T1000 (cell line): ENCODE results near the gene SBF1.
"Not testable (repeated sequence)": the region's sequence is repeated elsewhere in the genome, so short reads cannot be mapped to it uniquely, and the experiment has no call there.

Experiments
- DNase-seq: peaks from one replicate; lab custom pipeline; 2025; ENCODE audit warnings: mixed read lengths; lab: John Stamatoyannopoulos, UW

SBF1 gene

GRCh38 chr22:50425179-50425916, 49.5 kb downstream of the SBF1 start:
- no peak for DNase-seq

GRCh38 chr22:50423956-50424355, 50.9 kb downstream of the SBF1 start:
- DNase-seq: no peak

GRCh38 chr22:50422961-50423815, 51.6 kb downstream of the SBF1 start:
- DNase-seq: no peak

GRCh38 chr22:50422046-50422445, 52.8 kb downstream of the SBF1 start:
- no peak for DNase-seq

- no peak for DNase-seq
These were observed 54.3 kb downstream of the SBF1 start for GRCh38 chr22:50420581-50420980.

GRCh38 chr22:50420015-50420414, 54.8 kb downstream of the SBF1 start:
- no peak for DNase-seq

- DNase-seq: no peak
These were observed 55.7 kb downstream of the SBF1 start for GRCh38 chr22:50419116-50419515.

- no peak for DNase-seq
These were observed 56.2 kb downstream of the SBF1 start for GRCh38 chr22:50418624-50419023.

- no peak for DNase-seq
These were observed 57.2 kb downstream of the SBF1 start for GRCh38 chr22:50417411-50418210.

- DNase-seq: no peak
These were observed 57.8 kb downstream of the SBF1 start for GRCh38 chr22:50416996-50417395.

- DNase-seq: no peak
These were observed 59.4 kb downstream of the SBF1 start for GRCh38 chr22:50415426-50415825.

- DNase-seq: no peak
These were observed 60.2 kb downstream of the SBF1 start for GRCh38 chr22:50414476-50415248.

GRCh38 chr22:50408954-50409353, 65.9 kb downstream of the SBF1 start:
- not testable (repeated sequence) for DNase-seq

GRCh38 chr22:50408311-50408710, 66.5 kb downstream of the SBF1 start:
- DNase-seq: no peak

- no peak for DNase-seq
These were observed 68.2 kb downstream of the SBF1 start for GRCh38 chr22:50406416-50407170.

- DNase-seq: no peak
These were observed 71.1 kb downstream of the SBF1 start for GRCh38 chr22:50403701-50404101.

GRCh38 chr22:50401907-50402306, 72.9 kb downstream of the SBF1 start:
- no peak for DNase-seq

GRCh38 chr22:50400931-50401330, 73.9 kb downstream of the SBF1 start:
- no peak for DNase-seq

GRCh38 chr22:50400406-50400805, 74.4 kb downstream of the SBF1 start:
- DNase-seq: no peak

- no peak for DNase-seq
These were observed 75.0 kb downstream of the SBF1 start for GRCh38 chr22:50399751-50400331.
